Limb (tissue), 2 donors: ENCODE data around the gene SON.

Experiments used
- DNase-seq, 2 donors: peaks; one replicate each; pipeline ENCODE4 v3.0.0-alpha.2; 2016; ENCODE audit errors: extremely low spot score in 2 of 2

Gene SON

GRCh38 chr21:33543505-33544129, 779 bp downstream of the SON start:
- no peak for DNase-seq

DNA sequence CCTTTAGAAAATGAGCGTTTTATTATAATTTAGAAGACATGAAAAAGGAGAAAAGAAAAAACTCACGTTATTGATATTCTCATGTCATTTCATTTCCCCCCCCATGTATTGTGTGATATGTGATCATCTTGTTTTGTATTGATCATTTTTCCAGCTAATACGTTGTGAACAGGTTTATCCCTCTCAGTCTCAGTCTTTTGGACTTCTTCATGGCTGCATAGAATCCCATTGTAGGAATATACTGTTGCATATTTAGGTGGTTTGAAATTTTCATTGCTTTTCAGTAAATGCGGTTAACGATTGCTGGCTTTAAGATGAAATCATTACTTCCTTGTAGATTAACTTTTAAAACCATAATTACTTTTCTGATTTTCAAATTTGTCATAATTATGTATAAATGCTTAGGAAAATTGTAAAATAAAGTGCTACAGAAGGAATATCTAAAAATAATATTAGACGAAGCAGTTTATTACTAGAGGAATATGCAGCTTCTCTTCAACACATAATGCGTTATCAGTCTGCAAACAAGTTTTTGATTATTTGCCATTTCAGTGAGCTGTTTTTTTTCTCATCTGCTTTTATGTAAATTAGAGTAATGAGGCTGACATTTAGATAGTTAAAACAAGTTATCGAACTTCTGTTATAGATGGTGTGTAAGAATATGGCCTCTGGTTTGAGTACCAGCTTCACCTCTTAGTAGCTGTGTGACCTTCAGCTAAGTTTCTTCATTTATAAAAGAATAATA, 1.8 kb downstream of the SON start:
- no peak for DNase-seq

GRCh38 chr21:33546086-33546485, 3.2 kb downstream of the SON start:
- DNase-seq, result no peak

DNA sequence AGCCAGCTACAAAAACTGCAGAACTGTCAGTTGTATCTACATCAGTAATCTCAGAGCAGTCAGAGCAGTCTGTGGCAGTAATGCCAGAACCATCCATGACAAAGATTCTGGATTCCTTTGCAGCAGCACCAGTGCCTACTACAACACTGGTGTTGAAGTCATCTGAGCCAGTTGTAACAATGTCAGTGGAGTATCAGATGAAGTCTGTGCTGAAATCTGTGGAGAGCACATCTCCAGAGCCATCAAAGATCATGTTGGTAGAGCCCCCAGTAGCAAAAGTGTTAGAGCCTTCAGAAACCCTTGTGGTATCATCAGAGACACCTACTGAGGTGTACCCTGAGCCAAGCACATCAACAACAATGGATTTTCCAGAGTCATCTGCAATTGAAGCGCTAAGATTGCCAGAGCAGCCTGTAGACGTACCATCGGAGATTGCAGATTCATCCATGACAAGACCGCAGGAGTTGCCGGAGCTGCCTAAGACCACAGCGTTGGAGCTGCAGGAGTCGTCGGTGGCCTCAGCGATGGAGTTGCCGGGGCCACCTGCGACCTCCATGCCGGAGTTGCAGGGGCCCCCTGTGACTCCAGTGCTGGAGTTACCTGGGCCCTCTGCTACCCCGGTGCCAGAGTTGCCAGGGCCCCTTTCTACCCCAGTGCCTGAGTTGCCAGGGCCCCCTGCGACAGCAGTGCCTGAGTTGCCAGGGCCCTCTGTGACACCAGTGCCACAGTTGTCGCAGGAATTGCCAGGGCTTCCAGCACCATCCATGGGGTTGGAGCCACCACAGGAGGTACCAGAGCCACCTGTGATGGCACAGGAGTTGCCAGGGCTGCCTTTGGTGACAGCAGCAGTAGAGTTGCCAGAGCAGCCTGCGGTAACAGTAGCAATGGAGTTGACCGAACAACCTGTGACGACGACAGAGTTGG, 7.3 kb downstream of the SON start:
- DNase-seq, result no peak

- no peak for DNase-seq
Measured at GRCh38 chr21:33550772-33551660, 8.2 kb downstream of the SON start.

DNA sequence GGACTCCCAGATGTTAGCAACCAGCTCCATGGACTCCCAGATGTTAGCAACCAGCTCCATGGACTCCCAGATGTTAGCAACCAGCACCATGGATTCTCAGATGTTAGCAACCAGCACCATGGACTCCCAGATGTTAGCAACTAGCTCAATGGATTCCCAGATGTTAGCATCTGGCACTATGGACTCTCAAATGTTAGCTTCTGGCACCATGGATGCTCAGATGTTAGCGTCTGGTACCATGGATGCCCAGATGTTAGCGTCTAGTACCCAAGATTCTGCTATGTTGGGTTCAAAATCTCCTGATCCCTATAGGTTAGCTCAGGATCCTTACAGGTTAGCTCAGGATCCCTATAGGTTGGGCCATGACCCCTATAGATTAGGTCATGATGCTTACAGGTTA, 8.8 kb downstream of the SON start:
- no peak for DNase-seq

- DNase-seq, result no peak
Measured at GRCh38 chr21:33552093-33552998, 9.5 kb downstream of the SON start.

DNA sequence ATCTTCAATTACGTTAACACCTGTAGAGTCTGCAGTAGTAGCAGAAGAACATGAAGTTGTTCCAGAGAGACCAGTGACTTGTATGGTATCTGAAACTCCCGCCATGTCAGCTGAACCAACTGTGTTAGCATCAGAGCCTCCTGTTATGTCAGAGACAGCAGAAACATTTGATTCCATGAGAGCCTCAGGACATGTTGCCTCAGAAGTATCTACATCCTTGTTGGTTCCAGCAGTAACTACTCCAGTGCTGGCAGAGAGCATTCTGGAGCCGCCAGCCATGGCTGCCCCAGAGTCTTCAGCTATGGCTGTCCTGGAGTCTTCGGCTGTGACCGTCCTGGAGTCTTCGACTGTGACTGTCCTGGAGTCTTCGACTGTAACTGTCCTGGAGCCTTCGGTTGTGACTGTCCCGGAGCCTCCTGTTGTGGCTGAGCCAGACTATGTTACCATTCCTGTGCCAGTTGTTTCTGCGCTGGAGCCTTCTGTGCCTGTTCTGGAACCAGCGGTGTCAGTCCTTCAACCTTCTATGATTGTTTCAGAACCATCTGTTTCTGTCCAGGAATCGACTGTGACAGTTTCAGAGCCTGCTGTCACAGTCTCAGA, 10.3 kb downstream of the SON start:
- DNase-seq, result no peak

DNA sequence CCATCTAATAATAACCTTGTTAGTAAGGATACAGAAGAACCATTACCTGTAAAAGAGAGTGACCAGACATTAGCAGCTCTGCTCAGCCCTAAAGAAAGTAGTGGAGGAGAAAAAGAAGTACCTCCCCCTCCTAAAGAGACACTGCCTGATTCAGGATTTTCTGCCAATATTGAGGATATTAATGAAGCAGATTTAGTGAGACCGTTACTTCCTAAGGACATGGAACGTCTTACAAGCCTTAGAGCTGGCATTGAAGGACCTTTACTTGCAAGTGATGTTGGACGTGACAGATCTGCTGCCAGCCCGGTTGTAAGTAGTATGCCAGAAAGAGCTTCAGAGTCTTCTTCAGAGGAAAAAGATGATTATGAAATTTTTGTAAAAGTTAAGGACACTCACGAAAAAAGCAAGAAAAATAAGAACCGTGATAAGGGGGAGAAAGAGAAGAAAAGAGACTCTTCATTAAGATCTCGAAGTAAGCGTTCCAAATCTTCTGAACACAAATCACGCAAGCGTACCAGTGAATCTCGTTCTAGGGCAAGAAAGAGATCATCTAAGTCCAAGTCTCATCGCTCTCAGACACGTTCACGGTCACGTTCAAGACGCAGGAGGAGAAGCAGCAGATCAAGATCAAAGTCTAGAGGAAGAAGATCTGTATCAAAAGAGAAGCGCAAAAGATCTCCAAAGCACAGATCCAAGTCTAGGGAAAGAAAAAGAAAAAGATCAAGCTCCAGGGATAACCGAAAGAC, 11.6 kb downstream of the SON start:
- no peak for DNase-seq

GRCh38 chr21:33554982-33555344, 12.1 kb downstream of the SON start:
- no peak for DNase-seq

DNA sequence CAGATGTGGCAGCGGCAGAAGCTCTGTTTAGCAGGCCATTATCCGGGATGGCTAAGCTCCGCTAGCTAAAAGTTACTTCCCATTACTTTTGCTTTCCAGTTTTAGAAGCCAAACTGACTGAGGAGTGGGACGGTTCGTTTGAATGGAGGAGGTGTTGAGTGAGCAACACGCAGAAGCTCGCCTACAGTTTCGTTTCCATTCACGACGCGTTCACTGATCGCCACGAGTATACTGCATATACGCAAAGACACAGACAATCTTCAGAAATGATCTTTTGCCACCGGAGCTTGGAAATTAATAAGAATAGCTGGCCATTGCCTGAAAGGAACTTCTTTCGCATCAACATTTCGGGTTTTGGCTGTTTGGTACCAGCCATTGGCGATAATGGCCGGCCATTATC, 14.6 kb downstream of the SON start:
- DNase-seq, result no peak

GRCh38 chr21:33558777-33559421, 16.1 kb downstream of the SON start:
- no peak for DNase-seq

- DNase-seq, result no peak
Measured at GRCh38 chr21:33559813-33560212, 17.0 kb downstream of the SON start.

DNA sequence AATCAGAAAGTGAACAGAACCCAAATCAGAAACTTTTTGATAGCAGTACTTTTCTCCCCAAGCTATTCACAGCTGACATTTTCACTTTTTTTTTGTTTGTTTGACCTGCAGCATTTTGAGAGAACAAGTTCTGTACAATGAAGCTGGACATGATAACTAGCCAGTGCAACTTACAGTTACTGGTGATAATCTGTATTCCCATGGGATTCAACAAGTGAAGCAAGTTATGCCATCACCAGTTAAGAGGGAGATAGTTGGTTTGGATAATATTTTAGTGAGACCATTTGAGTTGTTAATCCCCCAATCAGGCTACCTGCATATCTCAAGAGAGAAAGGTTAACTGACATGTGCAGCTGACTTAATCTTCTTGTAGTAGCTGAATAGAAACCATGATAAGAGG, 18.1 kb downstream of the SON start:
- DNase-seq, result no peak

DNA sequence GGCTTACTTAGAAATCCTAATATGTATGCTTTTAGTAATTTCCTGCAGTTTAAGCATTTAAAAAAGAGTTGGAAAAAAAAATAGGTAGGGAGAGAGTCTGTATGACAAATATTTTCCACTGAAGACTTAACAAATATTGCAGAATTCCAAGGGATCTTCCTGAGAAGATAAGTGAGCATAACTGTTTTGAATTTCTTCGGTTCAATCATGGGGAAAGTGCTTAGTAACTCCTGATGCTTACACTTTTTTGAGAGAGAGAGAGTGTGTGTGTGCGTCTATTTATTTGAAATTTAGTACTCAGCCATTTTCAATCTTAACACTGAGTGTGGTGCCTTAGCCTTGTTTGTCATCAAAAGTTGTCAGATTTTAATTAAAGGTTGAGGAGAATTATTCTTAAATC, 18.5 kb downstream of the SON start:
- DNase-seq, result no peak

DNA sequence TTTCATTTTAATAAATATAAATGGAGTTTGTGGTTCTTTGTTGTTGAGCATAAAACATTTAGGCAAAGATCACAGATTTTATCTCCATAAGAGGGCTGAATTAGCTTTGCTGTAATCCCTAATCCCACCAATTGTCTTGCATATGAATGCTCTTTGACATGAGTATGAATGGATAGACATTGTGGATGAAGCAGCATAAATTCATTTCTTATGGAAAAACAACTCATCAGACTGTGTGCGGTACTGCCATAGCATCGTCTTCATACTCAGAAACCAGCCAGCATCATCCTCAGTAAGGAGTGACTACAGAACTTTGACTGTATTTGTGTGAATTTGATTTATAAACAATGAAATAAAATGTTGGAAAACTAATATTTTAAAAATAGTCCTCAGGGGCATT, 19.6 kb downstream of the SON start:
- no peak for DNase-seq

DNA sequence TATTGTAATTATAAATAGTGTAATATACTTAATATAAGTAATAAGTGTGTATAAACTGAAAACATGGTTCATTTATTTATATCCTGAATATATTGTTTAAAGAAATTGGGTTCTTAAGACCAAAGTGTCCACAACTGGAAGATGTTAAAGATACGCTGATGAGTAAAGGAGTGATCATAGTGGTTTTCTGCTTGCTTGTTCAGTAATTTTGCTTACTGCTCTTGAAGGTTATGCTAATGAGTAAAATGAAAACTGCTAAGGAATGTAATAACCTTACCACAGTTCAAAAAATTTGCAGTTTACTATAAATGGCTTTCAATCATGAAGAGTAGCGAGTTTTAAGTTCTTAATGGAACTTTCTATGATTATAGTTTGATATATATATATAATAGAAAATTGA, 23.7 kb downstream of the SON start:
- DNase-seq, result no peak

DNA sequence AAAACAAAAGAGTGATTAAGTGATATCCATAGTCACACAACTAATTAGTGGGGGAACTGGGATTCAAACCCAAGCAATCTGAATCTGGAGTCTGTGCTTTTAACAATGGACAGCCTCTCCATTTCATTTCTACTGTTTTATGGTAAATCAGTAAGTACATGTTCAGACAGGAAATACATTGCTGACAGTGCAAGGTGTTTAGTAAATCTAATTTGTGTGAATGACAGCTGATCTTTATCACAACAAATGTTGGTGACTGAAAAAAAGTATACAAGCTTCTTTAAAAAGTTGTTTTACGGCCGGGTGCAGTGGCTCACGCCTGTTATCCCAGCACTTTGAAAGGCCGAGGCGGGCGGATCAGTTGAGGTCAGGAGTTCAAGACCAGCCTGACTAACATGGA, 25.1 kb downstream of the SON start:
- no peak for DNase-seq

GRCh38 chr21:33568448-33568847, 25.6 kb downstream of the SON start:
- no peak for DNase-seq
